Epithelial cell of alveolus of lung (primary cell): ENCODE measurements around the gene FBXO15. TPM values are rescaled to one million over a fixed set of nuclear protein-coding genes. Genes with fewer than 3 reads are reported as not detected.

Source experiments
- total RNA-seq: library from RNA; depleted of rRNA; stranded (reverse); fragments of >200 nt; gene quantifications from 2 replicates; pipeline ENCODE4 v1.2.1, GENCODE V29; 2015

The FBXO15 gene
- 0.91 TPM in 1 of 2 replicates, not detected in the other for total RNA-seq

GRCh38 chr18:74147779-74148542, at the start of gene FBXO15, which contains the start of gene TIMM21:
Gene FBXO15 (minus strand): TSS chr18:74147834. CDS start chr18:74147785, 49 bp downstream.
Gene TIMM21 (plus strand): TSS chr18:74148523. CDS start chr18:74148809, 286 bp downstream.

Other genes with a start within 250 kb of the FBXO15 start
- 19.0 and 23.6 TPM in 2 replicates for gene TIMM21, start 689 bp upstream of the FBXO15 start, total RNA-seq
- gene CYB5A, start 144.1 kb upstream of the FBXO15 start, total RNA-seq, result 80.4 and 161 TPM in 2 replicates
- gene C18orf63, start 168.0 kb upstream of the FBXO15 start, total RNA-seq, result not detected in 2 replicates